Measurements from ENCODE around the gene VGLL4.

GRCh38 chr3:11523572-11524101 lies 120.1 kb downstream of the VGLL4 start:
- TF ChIP-seq POLR2A (IDR thresholded peaks at IDR 0.05), result no peak
- TF ChIP-seq CTCF (IDR thresholded peaks at IDR 0.05), result no peak
